Epithelial cell of esophagus (primary cell): ENCODE data around the gene STMN3.
A peak's percentile ranks its signal among the peaks of the same experiment; 100 is the strongest.

Source experiments
- DNase-seq: peaks from one replicate; pipeline ENCODE4 v3.0.0; 2010; ENCODE audit warnings: low read depth
- H3K4me3 ChIP-seq: 2 replicates; pipeline ENCODE4 v1.5.1; 2011; ENCODE audit warnings: mild to moderate bottlenecking, low read length, control low read depth
- CTCF ChIP-seq: IDR thresholded peaks from 2 replicates; pipeline ENCODE4 v1.5.1; 2011; ENCODE audit warnings: low read depth, mild to moderate bottlenecking, low read length, control low read depth, inconsistent platforms; ENCODE audit not compliant: insufficient read depth; ENCODE audit errors: missing control alignments

STMN3 gene

GRCh38 chr20:63658749-63659187, 5.5 kb upstream of the STMN3 start:
- peak overlapping the region; percentile 93 for H3K4me3 ChIP-seq
- no peak for TF ChIP-seq CTCF
- DNase-seq, result peak; percentile 35

GRCh38 chr20:63657937-63658748, 4.9 kb upstream of the STMN3 start, which contains the start of gene RTEL1:
TSS of gene RTEL1 (plus strand) at chr20:63658312. CDS start at chr20:63659403, 1,091 bp downstream.
- peak within 1 kb of the TSS; percentile 93 for H3K4me3 ChIP-seq
- TF ChIP-seq CTCF, result no peak
- DNase-seq, result peak; percentile 94

GRCh38 chr20:63657260-63657936, 4.2 kb upstream of the STMN3 start:
- DNase-seq, result no peak
- peak overlapping the region; percentile 93 for H3K4me3 ChIP-seq
- no peak for TF ChIP-seq CTCF

- TF ChIP-seq CTCF, result no peak
- no peak overlapping the region for H3K4me3 ChIP-seq
- DNase-seq, result no peak
These were observed 3.2 kb upstream of the STMN3 start for GRCh38 chr20:63656451-63656850.

GRCh38 chr20:63655249-63655648, 2.0 kb upstream of the STMN3 start:
- no peak for DNase-seq
- TF ChIP-seq CTCF, result no peak
- no peak overlapping the region for H3K4me3 ChIP-seq

GRCh38 chr20:63653974-63654668, 897 bp upstream of the STMN3 start:
- no peak for TF ChIP-seq CTCF
- no peak overlapping the region for H3K4me3 ChIP-seq
- DNase-seq, result no peak
